K562 (cell line): ENCODE data around the gene PLCD4. TPM values are rescaled to one million over a fixed set of nuclear protein-coding genes. Genes with fewer than 3 reads are reported as not detected.

Source experiments
- ATAC-seq: fragments of 200-7000 bp; cut with Tn5 transposase; 3 replicates; pipeline ENCODE4 v1.9.1; 2020; ENCODE audit warnings: moderate library complexity
- BruUV-seq: library from RNA; stranded (reverse); fragments of 400-500 nt; replicated peaks from 2 replicates; lab custom pipeline; 2021; lab: Mats Ljungman, UMichigan
- CTCF ChIA-PET: fragments of 300-600 bp; formaldehyde crosslinking; extraction: SDS; loops from one replicate; lab custom pipeline; 2021; ENCODE audit warnings: low intra/inter-chr PET ratio; lab: Yijun Ruan, JAX
- POLR2A ChIA-PET: fragments of 300-600, 350-650 bp; sonication (Branson Sonifier 250); formaldehyde crosslinking; extraction: SDS; loops from one replicate; lab custom pipeline; 2021; ENCODE audit warnings: antibody characterized with exemption, inconsistent platforms; lab: Yijun Ruan, JAX
- DNase-seq, 4 experiments: peaks; one replicate each; pipeline versions ENCODE4 v3.0.0 to v3.0.0-alpha.2; 2011 to 2018; ENCODE audit warnings: low spot score in 3 of 4, mixed read lengths in 3 of 4; ENCODE audit errors: extremely low read depth in 1 of 4
- FAIRE-seq: peaks from 2 replicates; lab custom pipeline; 2011; peaks lifted over from hg19 to GRCh38; lab: Jason Lieb, UNC
- H2AFZ ChIP-seq: 2 replicates; pipeline ENCODE4 v1.6.0; 2011; ENCODE audit warnings: low read depth, low read length, control low read depth, inconsistent platforms
- H3K27ac ChIP-seq: fragments of 200-600 bp; 3 replicates; pipeline ENCODE4 v1.8.0; 2011; ENCODE audit warnings: low read depth, mild to moderate bottlenecking, control low read depth, inconsistent platforms, low read length, moderate library complexity, mixed read lengths; ENCODE audit errors: extremely low read depth
- H3K27me3 ChIP-seq, 2 experiments: fragments of 300-600 bp in 1 of 2; 2 replicates in 1 of 2; 3 replicates in 1 of 2; pipeline versions ENCODE4 v1.6.0 to v1.8.0; 2011; ENCODE audit warnings: inconsistent platforms in 2 of 2, low read length in 2 of 2, mild to moderate bottlenecking in 1 of 2, mixed read lengths in 1 of 2, moderate library complexity in 1 of 2; ENCODE audit not compliant: control insufficient read depth in 2 of 2, insufficient read depth in 2 of 2
- H3K36me3 ChIP-seq: fragments of 300-600 bp; 3 replicates; pipeline ENCODE4 v1.8.0; 2011; ENCODE audit warnings: mild to moderate bottlenecking, low read length, inconsistent platforms; ENCODE audit not compliant: control insufficient read depth, insufficient read depth
- H3K4me1 ChIP-seq, 2 experiments: fragments of 200-600 bp in 1 of 2; replicated peaks in 1 of 2; 2 replicates in 1 of 2; 3 replicates in 1 of 2; pipeline versions ENCODE4 v1.5.1 to v1.8.0; 2011; ENCODE audit warnings: inconsistent platforms in 2 of 2, low read length in 2 of 2, mild to moderate bottlenecking in 1 of 2, mixed read lengths in 1 of 2, moderate library complexity in 1 of 2; ENCODE audit not compliant: control insufficient read depth in 2 of 2, insufficient read depth in 2 of 2
- H3K4me2 ChIP-seq: 2 replicates; pipeline ENCODE4 v1.6.1; 2011; ENCODE audit warnings: low read length, control low read depth, inconsistent platforms, mixed read lengths; ENCODE audit not compliant: insufficient read depth
- H3K4me3 ChIP-seq: fragments of 200-600 bp; sonication (generic), shearing (Covaris generic); 2 replicates; pipeline ENCODE4 v1.5.1; 2016; ENCODE audit warnings: control low read depth, inconsistent platforms
- H3K79me2 ChIP-seq: fragments of 200-600 bp; 3 replicates; pipeline ENCODE4 v1.8.0; 2011; ENCODE audit warnings: low read length, inconsistent platforms; ENCODE audit not compliant: control insufficient read depth, insufficient read depth
- H3K9ac ChIP-seq, 2 experiments: 2 replicates each; pipeline versions ENCODE4 v1.6.0 to v1.6.1; 2011; ENCODE audit warnings: low read depth in 2 of 2, low read length in 2 of 2, control low read depth in 1 of 2, inconsistent platforms in 1 of 2, mild to moderate bottlenecking in 1 of 2, mixed read lengths in 1 of 2; ENCODE audit not compliant: insufficient read depth in 1 of 2
- H3K9me1 ChIP-seq: one replicate; pipeline ENCODE4 v1.6.0; 2011; ENCODE audit warnings: inconsistent platforms, mild to moderate bottlenecking, low read length, moderate library complexity; ENCODE audit not compliant: control insufficient read depth, insufficient read depth
- H3K9me3 ChIP-seq: replicated peaks from 2 replicates; pipeline ENCODE4 v1.5.1; 2011; ENCODE audit warnings: low read depth, low read length, inconsistent platforms; ENCODE audit not compliant: control insufficient read depth, insufficient read depth
- H4K20me1 ChIP-seq: replicated peaks from 2 replicates; pipeline ENCODE4 v1.6.1; 2011; ENCODE audit warnings: low read length, inconsistent platforms, mixed read lengths; ENCODE audit not compliant: control insufficient read depth, insufficient read depth
- EZH2 ChIP-seq: IDR thresholded peaks from 2 replicates; pipeline ENCODE4 v1.6.1; 2012; ENCODE audit warnings: low read depth, mild to moderate bottlenecking, inconsistent platforms, low read length, borderline replicate concordance
- NRF1 ChIP-seq, 2 experiments: fragments of 450-650 bp; IDR thresholded peaks in 1 of 2; conservative IDR thresholded peaks in 1 of 2; 2 replicates each; pipeline ENCODE4 v1.6.1; 2014; ENCODE audit warnings: mild to moderate bottlenecking in 2 of 2
- TAF9B ChIP-seq: fragments of 450-650 bp; IDR thresholded peaks from 2 replicates; pipeline ENCODE4 v1.6.1; 2018; ENCODE audit warnings: mild to moderate bottlenecking; ENCODE audit not compliant: partially characterized antibody
- ZBTB8A ChIP-seq: fragments of 450-650 bp; IDR thresholded peaks from 2 replicates; pipeline ENCODE4 v1.6.1; 2018; ENCODE audit warnings: mild to moderate bottlenecking, moderate library complexity; ENCODE audit not compliant: partially characterized antibody
- ZNF583 ChIP-seq: fragments of 250-450 bp; sonication (Bioruptor Pico); IDR thresholded peaks from 2 replicates; pipeline ENCODE4 v1.4.0; 2020
- ZNF76 ChIP-seq: fragments of 250-450 bp; sonication (Bioruptor Pico); IDR thresholded peaks from 2 replicates; pipeline ENCODE4 v1.4.0; 2020; ENCODE audit warnings: mild to moderate bottlenecking, moderate library complexity, borderline replicate concordance
- WGBS: fragments of 100-300 bp; shearing (Covaris generic); methylation state at CpG from one replicate; pipeline ENCODE4 v1.1.6; 2016; ENCODE audit warnings: low coverage, mixed read lengths; ENCODE audit not compliant: insufficient coverage; ENCODE audit errors: missing lambda C conversion rate; 5-methylcytosine and 5-hydroxymethylcytosine counted together
- in situ Hi-C: fragments of 300-500 bp; cut with MboI; formaldehyde crosslinking; loops from 4 replicates; pipeline ENCODE4 v1.15.0; 2018; ENCODE audit warnings: inconsistent platforms, mixed read lengths
- intact Hi-C: fragments of 100-400 bp; cut with micrococcal nuclease; formaldehyde crosslinking; loops from 2 replicates; pipeline ENCODE4 v1.14.2; 2022
- polyA plus RNA-seq, 8 experiments: library from polyadenylated mRNA; depleted of rRNA in 4 of 8; stranded (reverse) in 5 of 8; unstranded in 3 of 8; fragments of >200 nt; fragmentation: Nextera tagmentation in 2 of 8; fragmentation: Illumina TruSeq in 1 of 8; extraction: Ambion mirVana in 2 of 8; extraction: Trizol in 1 of 8; gene quantifications; 2 replicates each; pipeline versions ENCODE4 v1.2.1 to v1.2.3, GENCODE V29; 2011 to 2014; ENCODE audit warnings: inconsistent platforms in 1 of 8, missing spikeins in 1 of 8
- total RNA-seq, 7 experiments: library from RNA; depleted of rRNA in 6 of 7; stranded (reverse); fragments of >200 nt in 6 of 7; fragmentation: Illumina TruSeq in 2 of 7; extraction: Trizol in 2 of 7; gene quantifications; 2 replicates each; pipeline versions ENCODE4 v1.2.1 to v1.2.3, GENCODE V29; 2011 to 2021; ENCODE audit warnings: low replicate concordance in 1 of 7
- TF ChIP-seq, protein P1 (sequence below): sonication (generic); formaldehyde crosslinking; IDR thresholded peaks from 2 replicates; pipeline ENCODE4 v1.8.1; 2023; ENCODE audit warnings: mild to moderate bottlenecking, missing genetic modification reagents
- TF ChIP-seq, protein P2 (sequence below): fragments of 450-650 bp; IDR thresholded peaks from 2 replicates; pipeline ENCODE4 v1.6.1; 2017; ENCODE audit warnings: antibody characterized with exemption, mild to moderate bottlenecking

PLCD4 gene
- total and polyA plus RNA-seq, 9 of the 15 experiments (the other 6 are each of a cell fraction or from before 2014, with no cell fraction given) = 0.13 to 0.38 TPM; not detected in 7

DNA sequence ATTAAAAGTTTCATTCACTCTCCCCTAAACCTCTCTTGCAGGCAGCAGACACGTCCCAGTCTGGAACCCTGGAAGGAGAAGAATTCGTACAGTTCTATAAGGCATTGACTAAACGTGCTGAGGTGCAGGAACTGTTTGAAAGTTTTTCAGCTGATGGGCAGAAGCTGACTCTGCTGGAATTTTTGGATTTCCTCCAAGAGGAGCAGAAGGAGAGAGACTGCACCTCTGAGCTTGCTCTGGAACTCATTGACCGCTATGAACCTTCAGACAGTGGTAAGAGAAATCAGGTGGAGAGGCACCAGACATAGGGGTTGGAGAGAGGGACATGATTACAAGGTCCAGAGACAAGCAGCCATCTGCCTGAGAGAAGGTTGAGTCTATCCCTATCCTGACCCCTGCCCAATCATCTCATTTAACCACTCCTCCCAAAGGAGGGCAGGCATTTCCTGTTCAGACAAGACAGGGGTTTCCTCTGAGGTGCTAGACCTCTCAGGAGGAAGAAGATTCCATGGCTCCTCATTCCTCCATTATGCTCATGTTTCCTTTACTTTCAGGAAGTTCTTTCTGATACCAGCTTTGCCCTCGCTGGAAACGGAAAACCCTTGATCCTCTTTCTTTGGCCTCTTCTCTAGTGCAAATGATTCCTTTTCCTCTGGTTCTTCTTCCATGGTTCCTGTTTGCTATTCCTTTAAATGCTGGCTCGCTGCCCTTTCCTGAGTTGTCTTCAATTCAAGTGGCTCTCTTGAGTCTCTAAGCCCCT is 15.1 kb downstream of the PLCD4 start:
- BruUV-seq = no TSS peak
- CTCF ChIA-PET = interaction anchor here (1.1 kb wide), 1 partner anchor 211 kb away, joined by 3 read pairs; no protein-coding TSS in a partner anchor
- no peaks in the 10 kb centered on the region for H4K20me1 ChIP-seq
- no peaks in the 10 kb centered on the region for H3K79me2 ChIP-seq
- intact Hi-C loops (no loop called here), in situ Hi-C loops (no loop called here)
- no peak for DNase-seq
- H3K4me1 ChIP-seq = no peaks in the 10 kb centered on the region; a peak in 1 of 5 replicates
- TF ChIP-seq ZBTB8A (no peak), ZNF76 (CRISPR knock-in tag) (no peak), ZNF583 (CRISPR knock-in tag) (no peak), TAF9B (no peak), NRF1 (conservative IDR thresholded peaks at IDR 0.05 in 1 of 2, IDR thresholded peaks at IDR 0.05 in 1 of 2) (no peak), EZH2 (no peak)
- TF ChIP-seq, protein P1, sequence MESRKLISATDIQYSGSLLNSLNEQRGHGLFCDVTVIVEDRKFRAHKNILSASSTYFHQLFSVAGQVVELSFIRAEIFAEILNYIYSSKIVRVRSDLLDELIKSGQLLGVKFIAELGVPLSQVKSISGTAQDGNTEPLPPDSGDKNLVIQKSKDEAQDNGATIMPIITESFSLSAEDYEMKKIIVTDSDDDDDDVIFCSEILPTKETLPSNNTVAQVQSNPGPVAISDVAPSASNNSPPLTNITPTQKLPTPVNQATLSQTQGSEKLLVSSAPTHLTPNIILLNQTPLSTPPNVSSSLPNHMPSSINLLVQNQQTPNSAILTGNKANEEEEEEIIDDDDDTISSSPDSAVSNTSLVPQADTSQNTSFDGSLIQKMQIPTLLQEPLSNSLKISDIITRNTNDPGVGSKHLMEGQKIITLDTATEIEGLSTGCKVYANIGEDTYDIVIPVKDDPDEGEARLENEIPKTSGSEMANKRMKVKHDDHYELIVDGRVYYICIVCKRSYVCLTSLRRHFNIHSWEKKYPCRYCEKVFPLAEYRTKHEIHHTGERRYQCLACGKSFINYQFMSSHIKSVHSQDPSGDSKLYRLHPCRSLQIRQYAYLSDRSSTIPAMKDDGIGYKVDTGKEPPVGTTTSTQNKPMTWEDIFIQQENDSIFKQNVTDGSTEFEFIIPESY = no peak
- TF ChIP-seq, protein P2, sequence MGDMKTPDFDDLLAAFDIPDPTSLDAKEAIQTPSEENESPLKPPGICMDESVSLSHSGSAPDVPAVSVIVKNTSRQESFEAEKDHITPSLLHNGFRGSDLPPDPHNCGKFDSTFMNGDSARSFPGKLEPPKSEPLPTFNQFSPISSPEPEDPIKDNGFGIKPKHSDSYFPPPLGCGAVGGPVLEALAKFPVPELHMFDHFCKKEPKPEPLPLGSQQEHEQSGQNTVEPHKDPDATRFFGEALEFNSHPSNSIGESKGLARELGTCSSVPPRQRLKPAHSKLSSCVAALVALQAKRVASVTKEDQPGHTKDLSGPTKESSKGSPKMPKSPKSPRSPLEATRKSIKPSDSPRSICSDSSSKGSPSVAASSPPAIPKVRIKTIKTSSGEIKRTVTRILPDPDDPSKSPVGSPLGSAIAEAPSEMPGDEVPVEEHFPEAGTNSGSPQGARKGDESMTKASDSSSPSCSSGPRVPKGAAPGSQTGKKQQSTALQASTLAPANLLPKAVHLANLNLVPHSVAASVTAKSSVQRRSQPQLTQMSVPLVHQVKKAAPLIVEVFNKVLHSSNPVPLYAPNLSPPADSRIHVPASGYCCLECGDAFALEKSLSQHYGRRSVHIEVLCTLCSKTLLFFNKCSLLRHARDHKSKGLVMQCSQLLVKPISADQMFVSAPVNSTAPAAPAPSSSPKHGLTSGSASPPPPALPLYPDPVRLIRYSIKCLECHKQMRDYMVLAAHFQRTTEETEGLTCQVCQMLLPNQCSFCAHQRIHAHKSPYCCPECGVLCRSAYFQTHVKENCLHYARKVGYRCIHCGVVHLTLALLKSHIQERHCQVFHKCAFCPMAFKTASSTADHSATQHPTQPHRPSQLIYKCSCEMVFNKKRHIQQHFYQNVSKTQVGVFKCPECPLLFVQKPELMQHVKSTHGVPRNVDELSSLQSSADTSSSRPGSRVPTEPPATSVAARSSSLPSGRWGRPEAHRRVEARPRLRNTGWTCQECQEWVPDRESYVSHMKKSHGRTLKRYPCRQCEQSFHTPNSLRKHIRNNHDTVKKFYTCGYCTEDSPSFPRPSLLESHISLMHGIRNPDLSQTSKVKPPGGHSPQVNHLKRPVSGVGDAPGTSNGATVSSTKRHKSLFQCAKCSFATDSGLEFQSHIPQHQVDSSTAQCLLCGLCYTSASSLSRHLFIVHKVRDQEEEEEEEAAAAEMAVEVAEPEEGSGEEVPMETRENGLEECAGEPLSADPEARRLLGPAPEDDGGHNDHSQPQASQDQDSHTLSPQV = no peak
- H3K36me3 ChIP-seq = no peaks in the 10 kb centered on the region
- no peak for FAIRE-seq
- H3K4me2 ChIP-seq = no peak overlapping the region
- POLR2A ChIA-PET = interaction anchor here (0.8 kb wide), 1 partner anchor 18 kb away, joined by 3 read pairs; no protein-coding TSS in a partner anchor
- H3K27me3 ChIP-seq = no peaks in the 10 kb centered on the region
- H2AFZ ChIP-seq = peak overlapping the region; percentile 74
- WGBS = 23% methylated on average over 7 of the region's 7 CpGs
- ATAC-seq = peak; percentile 48
- no peaks in the 10 kb centered on the region for H3K9me3 ChIP-seq
- H3K27ac ChIP-seq = no peak overlapping the region
- no peak overlapping the region for H3K4me3 ChIP-seq
- H3K9me1 ChIP-seq = no peaks in the 10 kb centered on the region
- no peak overlapping the region for H3K9ac ChIP-seq
